Gastrocnemius medialis (tissue), 4 donors: ENCODE measurements around the gene MEX3A. TPM values are rescaled to one million over a fixed set of nuclear protein-coding genes. Genes with fewer than 3 reads are reported as not detected.

Experiments
- ATAC-seq, 2 donors: fragments of 150-250 bp; one replicate each; pipeline ENCODE4 v1.9.1; 2016
- DNase-seq, 2 donors: peaks; one replicate each; pipeline ENCODE4 v3.0.0-alpha.2; 2019
- H3K27ac ChIP-seq, 4 donors: fragments of 200-600 bp; sonication (generic); 1 replicate in 1 of 4; 2 replicates in 3 of 4; pipeline ENCODE4 v1.5.1; 2016 to 2018; ENCODE audit warnings: mild to moderate bottlenecking in 2 of 4, moderate library complexity in 1 of 4
- H3K27me3 ChIP-seq, 3 donors: fragments of 200-600 bp; sonication (generic) in 2 of 3; 1 replicate in 1 of 3; 2 replicates in 2 of 3; pipeline versions ENCODE4 v1.5.1 to v1.6.0; 2016 to 2019; ENCODE audit warnings: mild to moderate bottlenecking in 1 of 3, moderate library complexity in 1 of 3
- H3K36me3 ChIP-seq, 2 donors: fragments of 200-600 bp; sonication (generic) in 1 of 2; one replicate each; pipeline ENCODE4 v1.5.1; 2017 to 2018
- H3K4me1 ChIP-seq, 2 donors: fragments of 200-600 bp; sonication (generic) in 1 of 2; one replicate each; pipeline ENCODE4 v1.5.1; 2016 to 2017; ENCODE audit warnings: mild to moderate bottlenecking in 2 of 2
- H3K4me3 ChIP-seq, 4 donors: fragments of 200-600 bp; sonication (generic) in 3 of 4; 1 replicate in 1 of 4; 2 replicates in 3 of 4; pipeline ENCODE4 v1.5.1; 2016 to 2019; ENCODE audit warnings: mild to moderate bottlenecking in 2 of 4
- H3K9me3 ChIP-seq, 3 donors: fragments of 200-600 bp; sonication (generic) in 2 of 3; 1 replicate in 1 of 3; 2 replicates in 2 of 3; pipeline ENCODE4 v1.5.1; 2016 to 2019
- CTCF ChIP-seq, 5 experiments: fragments of 450-650 bp in 3 of 5; fragments of 200-600 bp in 2 of 5; sonication (generic) in 2 of 5; IDR thresholded peaks in 4 of 5; conservative IDR thresholded peaks in 1 of 5; 1 replicate in 4 of 5; 2 replicates in 1 of 5; pipeline ENCODE4 v1.5.1; 2016 to 2019; ENCODE audit warnings: antibody characterized with exemption in 5 of 5, mild to moderate bottlenecking in 3 of 5, moderate library complexity in 3 of 5
- POLR2A ChIP-seq, 2 donors: fragments of 450-650 bp; IDR thresholded peaks; one replicate each; pipeline ENCODE4 v1.6.1; 2017; ENCODE audit warnings: antibody characterized with exemption in 2 of 2, mild to moderate bottlenecking in 2 of 2, moderate library complexity in 2 of 2
- in situ Hi-C, 4 donors: fragments of 200-750 bp; cut with MboI; loops; one replicate each; pipeline versions ENCODE4 v1.15.0 to v1.8.0; 2017; ENCODE audit warnings: low sequenced_read_pairs in 4 of 4
- intact Hi-C: fragments of 100-400 bp; cut with DNase I; formaldehyde crosslinking; loops from one replicate; pipeline ENCODE4 v1.15.1; 2023; ENCODE audit warnings: low total_unique reads
- total RNA-seq, 4 donors: library from RNA; depleted of rRNA; stranded (reverse); fragments of >200 nt; gene quantifications; one replicate each; pipeline versions ENCODE4 v1.1.0 to v1.2.3, GENCODE V29; 2016

MEX3A gene
- total RNA-seq, 4 donors from 2014 or later: not detected

DNA sequence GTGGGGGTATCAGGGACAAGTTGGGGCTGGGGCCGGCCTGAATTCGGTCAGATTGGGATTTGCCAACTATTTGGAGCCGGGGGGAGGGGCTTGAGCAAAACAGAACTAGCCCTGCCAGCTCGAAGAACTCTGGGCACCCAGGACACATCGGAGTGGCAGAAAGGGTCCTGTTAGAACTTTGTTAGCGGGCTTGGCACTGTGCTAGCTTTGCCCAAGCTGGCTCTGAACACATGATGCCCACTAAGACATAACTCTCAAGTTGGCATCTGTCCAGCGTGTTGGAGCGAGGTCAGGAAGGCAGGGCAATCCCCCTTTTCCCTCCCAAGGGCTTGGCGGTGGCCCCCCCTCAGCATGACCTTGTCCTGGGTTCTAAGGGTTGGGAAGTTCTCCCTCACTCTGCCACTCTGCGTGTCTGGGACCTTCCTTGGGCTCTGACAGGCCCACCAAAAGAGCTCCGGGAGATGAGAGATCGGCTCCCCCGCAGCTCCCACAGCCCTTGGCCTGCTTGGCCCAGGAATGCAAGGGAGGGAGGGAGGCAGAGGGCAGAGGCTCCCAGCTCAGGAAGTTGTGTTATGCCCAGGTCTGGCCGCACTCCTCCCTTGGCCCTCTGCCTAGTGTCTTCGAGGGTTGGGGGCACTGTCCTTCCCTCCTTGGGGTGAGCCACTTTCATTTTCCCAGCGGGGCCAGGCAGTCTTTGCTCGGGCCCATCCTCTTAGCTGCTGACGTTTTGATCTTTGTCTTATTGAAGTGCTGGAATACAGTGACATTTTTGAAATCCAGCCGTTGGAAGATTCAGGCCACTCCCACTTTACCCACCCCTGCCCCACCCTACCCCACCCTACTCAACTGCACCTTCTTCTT, 33.5 kb upstream of the MEX3A start:
- Histone ChIP-seq H3K36me3 (no peaks in the 10 kb centered on the region), H3K27ac (peak overlapping the region; percentile 98 to 99 (median 98)), H3K4me1 (peaks cover 69 to 70% of the 10 kb centered on the region in 2 donors), H3K27me3 (no peaks in the 10 kb centered on the region), H3K4me3 (peak overlapping the region; percentile 94 to 100 (median 96)), H3K9me3 (no peaks in the 10 kb centered on the region)
- no peak for TF ChIP-seq CTCF (IDR thresholded peaks at IDR 0.05 in 4 of 5, conservative IDR thresholded peaks at IDR 0.05 in 1 of 5)
- peak; percentile 32 to 56 for TF ChIP-seq POLR2A (IDR thresholded peaks at IDR 0.05)
- intact Hi-C loops: loop anchor here (1.0 kb wide), 1 partner anchor 9 kb away; no protein-coding TSS in a partner anchor
- DNase-seq: peak in 1 of 2 donors; percentile 79
- peak; percentile 22 for ATAC-seq
- in situ Hi-C loops: loop anchor here in 1 of 4 donors (25.0 kb wide), 1 partner anchor 372 kb away; no protein-coding TSS in a partner anchor

DNA sequence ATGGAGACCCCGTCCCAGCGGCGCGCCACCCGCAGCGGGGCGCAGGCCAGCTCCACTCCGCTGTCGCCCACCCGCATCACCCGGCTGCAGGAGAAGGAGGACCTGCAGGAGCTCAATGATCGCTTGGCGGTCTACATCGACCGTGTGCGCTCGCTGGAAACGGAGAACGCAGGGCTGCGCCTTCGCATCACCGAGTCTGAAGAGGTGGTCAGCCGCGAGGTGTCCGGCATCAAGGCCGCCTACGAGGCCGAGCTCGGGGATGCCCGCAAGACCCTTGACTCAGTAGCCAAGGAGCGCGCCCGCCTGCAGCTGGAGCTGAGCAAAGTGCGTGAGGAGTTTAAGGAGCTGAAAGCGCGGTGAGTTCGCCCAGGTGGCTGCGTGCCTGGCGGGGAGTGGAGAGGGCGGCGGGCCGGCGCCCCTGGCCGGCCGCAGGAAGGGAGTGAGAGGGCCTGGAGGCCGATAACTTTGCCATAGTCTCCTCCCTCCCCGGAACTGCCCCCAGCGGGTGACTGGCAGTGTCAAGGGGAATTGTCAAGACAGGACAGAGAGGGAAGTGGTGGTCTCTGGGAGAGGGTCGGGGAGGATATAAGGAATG, 32.8 kb upstream of the MEX3A start:
- peak in 1 of 2 donors; percentile 49 for DNase-seq
- TF ChIP-seq CTCF (IDR thresholded peaks at IDR 0.05 in 4 of 5, conservative IDR thresholded peaks at IDR 0.05 in 1 of 5) (no peak), POLR2A (IDR thresholded peaks at IDR 0.05) (peak in 1 of 2 donors; percentile 6)
- Histone ChIP-seq H3K9me3 (no peaks in the 10 kb centered on the region), H3K4me3 (peak overlapping the region; percentile 94 to 100 (median 96)), H3K27ac (peak overlapping the region; percentile 98 to 99 (median 98)), H3K27me3 (no peaks in the 10 kb centered on the region), H3K4me1 (peaks cover 62% of the 10 kb centered on the region in 2 donors), H3K36me3 (no peaks in the 10 kb centered on the region)
- ATAC-seq: peak; percentile 15 to 41
- in situ Hi-C loops (loop anchor here in 1 of 4 donors (25.0 kb wide), 1 partner anchor 372 kb away; no protein-coding TSS in a partner anchor), intact Hi-C loops (loop anchor here (1.0 kb wide), 1 partner anchor 9 kb away; no protein-coding TSS in a partner anchor)

GRCh38 chr1:156114101-156114918, 32.0 kb upstream of the MEX3A start, which contains the start of gene LMNA:
Gene LMNA, plus strand, starts transcription at chr1:156114711. Its CDS starts 208 bp downstream, at chr1:156114919.
- TF ChIP-seq POLR2A (IDR thresholded peaks at IDR 0.05): peak; percentile 98
- no peak for TF ChIP-seq CTCF (IDR thresholded peaks at IDR 0.05 in 4 of 5, conservative IDR thresholded peaks at IDR 0.05 in 1 of 5)
- no peaks in the 10 kb centered on the region for H3K27me3 ChIP-seq
- H3K27ac ChIP-seq: peak within 1 kb of the TSS; percentile 98 to 99 (median 98)
- peaks cover 57 to 59% of the 10 kb centered on the region in 2 donors for H3K4me1 ChIP-seq
- in situ Hi-C loops: loop anchor here in 1 of 4 donors (25.0 kb wide), 1 partner anchor 373 kb away; no protein-coding TSS in a partner anchor
- intact Hi-C loops: no loop called here
- DNase-seq (peak; percentile 92 to 95), ATAC-seq (peak; percentile 71 to 78)
- H3K4me3 ChIP-seq: peak within 1 kb of the TSS; percentile 94 to 100 (median 96)
- H3K9me3 ChIP-seq: no peaks in the 10 kb centered on the region
- no peaks in the 10 kb centered on the region for H3K36me3 ChIP-seq

DNA sequence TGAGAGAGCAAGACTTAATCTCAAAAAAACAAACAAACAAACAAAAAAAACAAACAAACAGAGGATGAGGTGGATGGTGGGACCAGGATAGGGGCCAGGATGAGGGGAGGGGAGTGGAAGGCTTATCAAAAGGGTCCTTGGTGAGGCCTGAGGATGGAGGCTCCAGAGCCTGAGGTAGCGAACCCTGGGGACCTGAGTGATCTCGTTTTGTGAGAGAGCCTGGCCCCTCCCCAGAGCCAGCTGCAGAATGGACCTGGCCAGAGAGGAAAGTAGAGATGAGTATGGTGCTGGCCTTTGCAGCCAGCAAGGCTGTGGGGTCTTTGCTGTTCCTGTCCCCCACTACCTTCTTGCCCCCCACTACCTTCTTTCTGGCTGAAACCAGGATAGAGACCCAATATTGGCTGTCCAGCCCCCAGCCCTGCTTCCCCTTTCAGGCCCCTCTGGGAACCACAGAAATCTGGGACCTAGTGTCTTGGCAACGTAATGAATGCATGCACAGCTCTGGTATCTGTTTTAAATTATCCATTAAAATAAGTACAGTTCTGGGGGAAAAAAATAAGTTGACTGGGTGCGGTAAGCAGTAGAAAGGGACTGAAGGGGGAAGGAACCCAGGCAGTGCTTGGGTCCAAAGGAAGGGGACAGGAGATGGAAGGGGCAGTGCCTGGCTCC, 31.2 kb upstream of the MEX3A start:
- intact Hi-C loops: no loop called here

More for the DNA sequence above, 31.2 kb upstream of the MEX3A start:
- DNase-seq (peak in 1 of 2 donors; percentile 42), ATAC-seq (no peak)
- in situ Hi-C loops: loop anchor here in 1 of 4 donors (25.0 kb wide), 1 partner anchor 374 kb away; no protein-coding TSS in a partner anchor
- TF ChIP-seq POLR2A (IDR thresholded peaks at IDR 0.05) (no peak), CTCF (IDR thresholded peaks at IDR 0.05 in 4 of 5, conservative IDR thresholded peaks at IDR 0.05 in 1 of 5) (no peak)
- Histone ChIP-seq H3K27me3 (no peaks in the 10 kb centered on the region), H3K9me3 (no peaks in the 10 kb centered on the region), H3K4me3 (peak overlapping the region in 1 of 4 donors; percentile 100), H3K4me1 (peaks cover 57 to 59% of the 10 kb centered on the region in 2 donors), H3K36me3 (no peaks in the 10 kb centered on the region), H3K27ac (peak overlapping the region; percentile 98 to 99 (median 98))
